Fibroblast of lung (primary cell): ENCODE data around the gene NKAIN2.

Source experiments
- CTCF ChIP-seq, 2 donors: IDR thresholded peaks in 1 of 2; conservative IDR thresholded peaks in 1 of 2; 1 replicate in 1 of 2; 2 replicates in 1 of 2; pipeline ENCODE4 v1.5.1; 2011 to 2012; ENCODE audit warnings: low read length in 2 of 2, control low read depth in 1 of 2, inconsistent platforms in 1 of 2, low read depth in 1 of 2, mild to moderate bottlenecking in 1 of 2
- EZH2 ChIP-seq: IDR thresholded peaks from 2 replicates; pipeline ENCODE4 v1.5.1; 2012; ENCODE audit warnings: low read length, control low read depth, mild to moderate bottlenecking; ENCODE audit errors: missing control alignments

DNA sequence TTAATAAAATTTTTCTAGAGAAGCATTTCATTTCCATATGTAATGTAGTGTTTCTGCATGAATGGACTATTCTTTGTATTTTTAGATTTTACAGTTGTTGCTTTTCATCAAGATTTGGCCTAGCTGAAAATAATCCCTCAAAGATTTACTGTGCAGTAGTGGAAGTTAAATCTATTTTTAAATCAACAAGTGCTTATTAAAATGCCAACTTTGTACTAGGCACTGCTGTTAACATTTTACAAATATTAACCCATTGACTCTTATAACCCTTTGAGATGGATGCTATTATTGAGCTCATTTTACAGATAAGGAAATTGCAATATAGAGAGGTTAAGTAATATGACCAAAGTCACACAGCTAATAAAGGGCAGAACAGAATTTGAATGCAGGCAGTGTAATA is 274.5 kb downstream of the NKAIN2 start:
- TF ChIP-seq CTCF (conservative IDR thresholded peaks at IDR 0.05 in 1 of 2, IDR thresholded peaks at IDR 0.05 in 1 of 2; ENCODE audit: low read depth in 1 of 2, low read length in 2 of 2) (no peak), EZH2 (no peak)
